Duodenal mucosa (tissue), 2 donors: Measurements from ENCODE around the gene MED29.

ENCODE experiments used
- H3K27ac ChIP-seq: one replicate; pipeline ENCODE4 v1.7.0; 2013; ENCODE audit warnings: low read depth, low read length
- H3K27me3 ChIP-seq, 2 donors: one replicate each; pipeline ENCODE4 v1.7.0; 2013; ENCODE audit warnings: low read length in 2 of 2, control low read depth in 1 of 2; ENCODE audit not compliant: insufficient read depth in 2 of 2, control insufficient read depth in 1 of 2
- H3K36me3 ChIP-seq, 2 donors: one replicate each; pipeline ENCODE4 v1.7.0; 2013; ENCODE audit warnings: low read length in 2 of 2, control low read depth in 1 of 2; ENCODE audit not compliant: insufficient read depth in 2 of 2, control insufficient read depth in 1 of 2
- H3K4me1 ChIP-seq, 2 donors: one replicate each; pipeline ENCODE4 v1.7.0; 2013; ENCODE audit warnings: low read length in 2 of 2, control low read depth in 1 of 2; ENCODE audit not compliant: insufficient read depth in 2 of 2, control insufficient read depth in 1 of 2
- H3K4me3 ChIP-seq, 2 donors: one replicate each; pipeline ENCODE4 v1.7.0; 2013; ENCODE audit warnings: low read length in 2 of 2, low read depth in 1 of 2
- H3K9ac ChIP-seq, 2 donors: one replicate each; pipeline ENCODE4 v1.7.0; 2013; ENCODE audit warnings: low read length in 2 of 2, low read depth in 1 of 2
- H3K9me3 ChIP-seq, 2 donors: one replicate each; pipeline ENCODE4 v1.7.0; 2013; ENCODE audit warnings: low read length in 2 of 2, control low read depth in 1 of 2; ENCODE audit not compliant: control insufficient read depth in 1 of 2

The MED29 gene

GRCh38 chr19:39390751-39391437 is at the start of gene MED29, which contains the start of gene PAF1:
TSS of gene MED29 (plus strand) at chr19:39391378. CDS start at chr19:39391423, 45 bp downstream.
TSS of gene PAF1 (minus strand) at chr19:39391106. CDS start at chr19:39390864, 242 bp downstream.
- Histone ChIP-seq H3K4me1 (peaks cover 16 to 26% of the 10 kb centered on the region in 2 donors), H3K27ac (peak within 1 kb of the TSS; percentile 98), H3K9me3 (no peaks in the 10 kb centered on the region), H3K36me3 (peaks cover 33 to 48% of the 10 kb centered on the region in 2 donors), H3K27me3 (no peaks in the 10 kb centered on the region), H3K4me3 (peak within 1 kb of the TSS; percentile 94 to 100), H3K9ac (peak within 1 kb of the TSS; percentile 99 to 100)

- Histone ChIP-seq H3K4me3 (peak within 1 kb of the TSS; percentile 80 to 87), H3K27ac (peak within 1 kb of the TSS; percentile 67), H3K36me3 (no peaks in the 10 kb centered on the region), H3K27me3 (no peaks in the 10 kb centered on the region), H3K4me1 (peaks cover 19 to 22% of the 10 kb centered on the region in 2 donors), H3K9ac (peak within 1 kb of the TSS; percentile 77 to 91), H3K9me3 (no peaks in the 10 kb centered on the region)
Measured at GRCh38 chr19:39341719-39342604, 49.2 kb upstream of the MED29 start, which contains the start of gene SAMD4B. TSS of gene SAMD4B (plus strand) at chr19:39342421. CDS start at chr19:39356894, 14,473 bp downstream.

GRCh38 chr19:39342647-39343305 is 48.4 kb upstream of the MED29 start:
- peak overlapping the region; percentile 77 to 91 for H3K9ac ChIP-seq
- H3K4me3 ChIP-seq, result peak overlapping the region; percentile 75 to 87
- no peaks in the 10 kb centered on the region for H3K9me3 ChIP-seq
- H3K36me3 ChIP-seq, result no peaks in the 10 kb centered on the region
- H3K27me3 ChIP-seq, result no peaks in the 10 kb centered on the region
- H3K4me1 ChIP-seq, result peaks cover 19 to 22% of the 10 kb centered on the region in 2 donors
- peak overlapping the region; percentile 36 for H3K27ac ChIP-seq

GRCh38 chr19:39345956-39346355 is 45.2 kb upstream of the MED29 start:
- Histone ChIP-seq H3K36me3 (peaks cover 4 to 8% of the 10 kb centered on the region in 2 donors), H3K9ac (no peak overlapping the region), H3K4me1 (peaks cover 14 to 16% of the 10 kb centered on the region in 2 donors), H3K27ac (no peak overlapping the region), H3K27me3 (no peaks in the 10 kb centered on the region), H3K9me3 (no peaks in the 10 kb centered on the region), H3K4me3 (no peak overlapping the region)

GRCh38 chr19:39347332-39348164 is 43.6 kb upstream of the MED29 start:
- H3K4me3 ChIP-seq, result no peak overlapping the region
- no peaks in the 10 kb centered on the region for H3K27me3 ChIP-seq
- H3K36me3 ChIP-seq, result peaks cover 10 to 19% of the 10 kb centered on the region in 2 donors
- H3K9me3 ChIP-seq, result no peaks in the 10 kb centered on the region
- no peak overlapping the region for H3K27ac ChIP-seq
- no peak overlapping the region for H3K9ac ChIP-seq
- H3K4me1 ChIP-seq, result peaks cover 13% of the 10 kb centered on the region in 2 donors

GRCh38 chr19:39349326-39349725 is 41.9 kb upstream of the MED29 start:
- Histone ChIP-seq H3K36me3 (peaks cover 10 to 31% of the 10 kb centered on the region in 2 donors), H3K27ac (no peak overlapping the region), H3K9me3 (no peaks in the 10 kb centered on the region), H3K4me3 (no peak overlapping the region), H3K9ac (no peak overlapping the region), H3K4me1 (peaks cover under 1 to 6% of the 10 kb centered on the region in 2 donors), H3K27me3 (no peaks in the 10 kb centered on the region)

GRCh38 chr19:39350156-39350555 is 41.0 kb upstream of the MED29 start:
- no peak overlapping the region for H3K27ac ChIP-seq
- H3K4me3 ChIP-seq, result no peak overlapping the region
- peaks cover 0 to 3% of the 10 kb centered on the region in 2 donors for H3K4me1 ChIP-seq
- no peak overlapping the region for H3K9ac ChIP-seq
- H3K9me3 ChIP-seq, result no peaks in the 10 kb centered on the region
- peaks cover 10 to 37% of the 10 kb centered on the region in 2 donors for H3K36me3 ChIP-seq
- no peaks in the 10 kb centered on the region for H3K27me3 ChIP-seq

- H3K4me1 ChIP-seq, result no peaks in the 10 kb centered on the region
Measured at GRCh38 chr19:39351537-39352064, 39.6 kb upstream of the MED29 start.

More at GRCh38 chr19:39351537-39352064, 39.6 kb upstream of the MED29 start:
- no peaks in the 10 kb centered on the region for H3K9me3 ChIP-seq
- H3K9ac ChIP-seq, result no peak overlapping the region
- H3K27ac ChIP-seq, result no peak overlapping the region
- peaks cover 21 to 51% of the 10 kb centered on the region in 2 donors for H3K36me3 ChIP-seq
- no peak overlapping the region for H3K4me3 ChIP-seq
- no peaks in the 10 kb centered on the region for H3K27me3 ChIP-seq
